NCI-H69 (cell line): ENCODE data around the gene MCM7.

ENCODE experiments used
- DNase-seq: peaks from one replicate; lab custom pipeline; 2025; lab: John Stamatoyannopoulos, UW

MCM7 gene

GRCh38 chr7:100093925-100094486 is 7.2 kb downstream of the MCM7 start:
- peak; percentile 31 for DNase-seq

GRCh38 chr7:100093498-100093897 is 7.7 kb downstream of the MCM7 start:
- DNase-seq: peak; percentile 35

- peak; percentile 47 for DNase-seq
Observed at GRCh38 chr7:100093054-100093453, 8.1 kb downstream of the MCM7 start.

GRCh38 chr7:100091411-100092181 is 9.6 kb downstream of the MCM7 start:
- peak; percentile 57 for DNase-seq

GRCh38 chr7:100090527-100091410 is 10.4 kb downstream of the MCM7 start:
- peak; percentile 57 for DNase-seq

- DNase-seq: no peak
Observed at GRCh38 chr7:100089458-100090196, 11.6 kb downstream of the MCM7 start.

GRCh38 chr7:100088621-100089457 is 12.4 kb downstream of the MCM7 start, which contains the start of gene COPS6:
Gene COPS6, plus strand, starts transcription at chr7:100088969. Its CDS starts 22 bp downstream, at chr7:100088991.
- DNase-seq: peak; percentile 92

GRCh38 chr7:100088095-100088620 is 13.0 kb downstream of the MCM7 start:
- no peak for DNase-seq

GRCh38 chr7:100087055-100087750 is 14.0 kb downstream of the MCM7 start:
- DNase-seq: no peak

GRCh38 chr7:100085515-100085914 is 15.7 kb downstream of the MCM7 start:
- DNase-seq: peak; percentile 34

GRCh38 chr7:100082978-100083377 is 18.2 kb downstream of the MCM7 start:
- no peak for DNase-seq

GRCh38 chr7:100081535-100082102 is 19.6 kb downstream of the MCM7 start, which contains the start of gene ZNF3:
Gene ZNF3, minus strand, starts transcription at chr7:100081723. Its CDS starts 4,366 bp downstream, at chr7:100077357.
- peak; percentile 99 for DNase-seq

- DNase-seq: peak; percentile 56
Observed at GRCh38 chr7:100080907-100081534, 20.2 kb downstream of the MCM7 start.

- no peak for DNase-seq
Observed at GRCh38 chr7:100079024-100079560, 22.1 kb downstream of the MCM7 start.

GRCh38 chr7:100077205-100077604 is 24.0 kb downstream of the MCM7 start:
- no peak for DNase-seq

GRCh38 chr7:100075418-100075817 is 25.8 kb downstream of the MCM7 start:
- DNase-seq: no peak

GRCh38 chr7:100074841-100075240 is 26.4 kb downstream of the MCM7 start:
- no peak for DNase-seq

GRCh38 chr7:100072462-100072861 is 28.7 kb downstream of the MCM7 start:
- no peak for DNase-seq
